Neuron (in vitro differentiated cells): ENCODE data around the gene SLC43A1.
A peak's percentile ranks its signal among the peaks of the same experiment; 100 is the strongest.

Experiments used
- H2AFZ ChIP-seq: one replicate; pipeline ENCODE4 v1.6.1; 2013; ENCODE audit warnings: low read depth, mild to moderate bottlenecking, inconsistent platforms, low read length, moderate library complexity
- H3K27me3 ChIP-seq: one replicate; pipeline ENCODE4 v1.6.1; 2013; ENCODE audit warnings: low read length; ENCODE audit not compliant: insufficient read depth
- H3K36me3 ChIP-seq: one replicate; pipeline ENCODE4 v1.6.1; 2013; ENCODE audit warnings: low read length; ENCODE audit not compliant: insufficient read depth
- H3K4me1 ChIP-seq: one replicate; pipeline ENCODE4 v1.6.1; 2013; ENCODE audit warnings: low read length; ENCODE audit not compliant: insufficient read depth
- H3K4me3 ChIP-seq: 2 replicates; pipeline ENCODE4 v1.5.1; 2013; ENCODE audit warnings: mild to moderate bottlenecking, low read length, moderate library complexity
- H3K9me3 ChIP-seq: one replicate; pipeline ENCODE4 v1.6.1; 2013; ENCODE audit warnings: low read length

The SLC43A1 gene

DNA sequence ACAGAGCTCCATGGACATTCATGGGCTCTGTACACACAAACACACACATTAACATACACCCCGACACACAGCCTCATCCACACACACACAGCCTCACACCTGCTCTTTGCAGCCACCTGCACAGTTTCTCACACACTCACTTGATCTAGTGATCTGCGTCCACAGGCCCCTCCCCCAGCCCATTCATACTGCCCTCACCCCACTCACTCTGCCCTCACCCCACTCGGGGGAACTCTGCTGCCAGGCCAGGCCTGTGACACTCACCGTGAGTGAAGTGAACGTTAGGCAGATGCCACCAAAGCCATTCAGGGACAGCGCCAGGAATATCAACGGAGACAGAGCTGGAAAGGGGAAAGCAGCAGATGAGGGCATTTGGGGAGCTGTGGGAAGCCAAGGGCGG lies 15.0 kb downstream of the SLC43A1 start:
- no peaks in the 10 kb centered on the region for H3K9me3 ChIP-seq
- H3K4me1 ChIP-seq = peaks cover 11% of the 10 kb centered on the region
- H3K4me3 ChIP-seq = no peak overlapping the region
- no peaks in the 10 kb centered on the region for H3K27me3 ChIP-seq
- H2AFZ ChIP-seq = no peak overlapping the region
- H3K36me3 ChIP-seq = no peaks in the 10 kb centered on the region

DNA sequence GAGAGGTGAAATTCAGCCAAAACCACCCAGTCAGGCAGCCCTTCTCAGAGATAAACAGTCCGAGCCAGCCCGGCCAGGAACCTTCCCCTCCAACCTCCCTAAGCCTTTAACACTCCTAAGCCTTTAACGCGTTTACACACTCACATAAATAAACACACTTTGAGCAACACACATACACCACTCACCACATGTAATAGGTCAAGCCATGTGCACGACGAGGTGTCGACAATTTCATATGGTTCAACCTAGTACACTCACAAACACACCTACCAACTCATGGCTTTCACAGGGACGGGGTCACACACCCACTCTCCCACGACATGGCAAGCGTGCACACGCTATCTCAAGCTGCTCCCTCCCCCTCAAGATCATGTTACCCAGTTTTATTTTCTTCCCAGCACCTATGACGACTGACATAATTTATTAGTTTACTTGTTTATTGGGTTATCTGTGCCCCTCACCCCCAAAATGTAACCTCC lies 15.5 kb downstream of the SLC43A1 start:
- Histone ChIP-seq H3K27me3 (no peaks in the 10 kb centered on the region), H2AFZ (peak overlapping the region; percentile 41), H3K9me3 (no peaks in the 10 kb centered on the region), H3K36me3 (no peaks in the 10 kb centered on the region), H3K4me3 (peak overlapping the region; percentile 21), H3K4me1 (peaks cover 11% of the 10 kb centered on the region)

- H3K4me1 ChIP-seq = peaks cover 11% of the 10 kb centered on the region
- H3K27me3 ChIP-seq = no peaks in the 10 kb centered on the region
- H3K9me3 ChIP-seq = no peaks in the 10 kb centered on the region
- H3K4me3 ChIP-seq = peak overlapping the region; percentile 33
- H2AFZ ChIP-seq = peak overlapping the region; percentile 41
- H3K36me3 ChIP-seq = no peaks in the 10 kb centered on the region
Measured at GRCh38 chr11:57499413-57499982, 16.0 kb downstream of the SLC43A1 start.

GRCh38 chr11:57498540-57498939 lies 17.0 kb downstream of the SLC43A1 start:
- H3K9me3 ChIP-seq = no peaks in the 10 kb centered on the region
- no peak overlapping the region for H2AFZ ChIP-seq
- H3K4me1 ChIP-seq = peaks cover 11% of the 10 kb centered on the region
- H3K27me3 ChIP-seq = no peaks in the 10 kb centered on the region
- H3K4me3 ChIP-seq = no peak overlapping the region
- H3K36me3 ChIP-seq = no peaks in the 10 kb centered on the region

- Histone ChIP-seq H3K36me3 (no peaks in the 10 kb centered on the region), H3K4me3 (no peak overlapping the region), H2AFZ (no peak overlapping the region), H3K4me1 (peaks cover 11% of the 10 kb centered on the region), H3K9me3 (no peaks in the 10 kb centered on the region), H3K27me3 (no peaks in the 10 kb centered on the region)
Measured at GRCh38 chr11:57497303-57498247, 17.9 kb downstream of the SLC43A1 start.

DNA sequence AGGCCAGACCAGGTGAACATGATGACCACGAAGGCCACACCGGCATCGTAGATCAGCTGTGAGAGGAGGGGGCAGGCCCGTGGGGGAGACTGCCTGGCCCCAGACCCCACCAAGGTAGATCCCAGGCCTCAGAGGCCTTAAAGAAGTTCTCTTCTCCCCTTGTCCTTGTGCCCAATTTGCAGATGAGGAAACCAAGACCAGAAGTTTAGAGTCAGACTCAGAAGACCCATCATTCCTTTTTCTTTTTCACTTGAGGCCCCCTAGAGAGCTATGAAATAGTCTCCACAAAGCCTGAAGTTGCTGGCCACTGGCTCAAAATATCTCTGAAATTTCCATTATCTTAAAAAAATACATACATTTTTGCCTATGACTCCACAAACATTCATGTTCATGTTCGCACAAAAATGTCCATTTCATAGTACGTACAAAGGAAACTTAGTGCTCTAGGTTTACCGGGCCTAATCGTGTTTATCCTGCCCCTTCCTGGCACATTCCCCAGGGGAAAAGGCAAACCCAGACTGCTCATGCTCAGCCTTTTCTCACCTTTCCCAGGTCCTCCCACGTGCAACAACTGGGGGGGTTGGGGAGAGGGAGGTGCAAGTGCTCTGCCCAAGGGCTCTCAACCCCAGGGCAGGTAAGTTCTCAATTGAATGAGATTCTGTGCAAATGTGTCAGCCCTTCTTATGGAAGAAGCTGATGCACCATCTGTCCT lies 19.2 kb downstream of the SLC43A1 start:
- H3K27me3 ChIP-seq = no peaks in the 10 kb centered on the region
- no peak overlapping the region for H3K4me3 ChIP-seq
- no peaks in the 10 kb centered on the region for H3K9me3 ChIP-seq
- no peaks in the 10 kb centered on the region for H3K36me3 ChIP-seq
- H3K4me1 ChIP-seq = peaks cover 11% of the 10 kb centered on the region
- no peak overlapping the region for H2AFZ ChIP-seq

DNA sequence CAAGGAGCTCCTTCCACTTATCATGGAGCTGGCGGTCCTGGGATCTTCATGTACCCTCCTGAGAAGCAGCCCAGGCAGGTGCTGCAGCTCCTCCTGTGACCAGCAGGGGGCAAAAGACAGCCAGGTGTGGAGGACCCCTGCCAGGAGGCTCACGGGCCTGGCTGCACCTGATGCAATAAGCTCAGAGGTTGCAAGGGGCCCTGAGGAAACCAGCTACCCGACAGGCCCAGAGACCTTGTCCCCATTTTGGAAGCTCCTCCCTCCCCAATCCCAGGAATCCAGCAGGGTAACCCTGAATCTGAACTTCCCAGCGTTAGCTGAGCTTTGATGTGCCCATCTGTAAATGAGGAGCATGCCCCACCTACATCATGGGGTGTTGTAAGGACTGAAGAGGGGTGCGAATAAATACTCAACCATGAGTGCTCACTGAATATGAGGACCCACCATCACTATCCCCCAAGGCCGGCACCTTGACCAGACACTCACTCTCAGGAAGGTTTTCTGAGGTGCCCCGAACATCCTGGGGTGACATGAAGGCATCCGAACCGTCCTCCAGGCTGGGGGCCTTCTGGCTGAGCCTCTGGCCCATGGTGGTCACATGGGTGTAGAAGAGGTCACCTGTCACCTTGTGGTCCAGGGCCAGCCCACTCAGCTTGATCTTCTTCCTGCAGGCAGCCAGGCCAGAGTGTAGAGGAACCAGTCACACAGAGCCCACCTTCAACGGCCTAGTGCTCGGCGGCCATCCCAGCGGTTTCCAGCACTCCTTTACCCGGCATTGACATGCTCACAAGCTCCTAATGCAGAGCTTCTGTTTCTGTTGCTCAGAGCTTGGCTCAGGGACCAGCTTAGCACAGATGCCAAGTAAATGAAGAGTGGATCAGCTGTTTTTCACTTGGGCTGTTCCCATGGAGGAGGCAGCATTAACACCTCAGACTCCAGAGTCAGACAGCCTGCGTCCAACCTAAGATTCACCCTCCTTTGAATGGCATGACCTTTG lies 21.7 kb downstream of the SLC43A1 start:
- Histone ChIP-seq H3K4me3 (no peak overlapping the region), H3K9me3 (no peaks in the 10 kb centered on the region), H3K4me1 (peaks cover 1% of the 10 kb centered on the region), H2AFZ (no peak overlapping the region), H3K27me3 (no peaks in the 10 kb centered on the region), H3K36me3 (no peaks in the 10 kb centered on the region)

- Histone ChIP-seq H3K36me3 (no peaks in the 10 kb centered on the region), H3K9me3 (no peaks in the 10 kb centered on the region), H3K4me1 (peaks cover 6% of the 10 kb centered on the region), H2AFZ (no peak overlapping the region), H3K4me3 (no peak overlapping the region), H3K27me3 (no peaks in the 10 kb centered on the region)
Measured at GRCh38 chr11:57491371-57492061, 24.0 kb downstream of the SLC43A1 start.

DNA sequence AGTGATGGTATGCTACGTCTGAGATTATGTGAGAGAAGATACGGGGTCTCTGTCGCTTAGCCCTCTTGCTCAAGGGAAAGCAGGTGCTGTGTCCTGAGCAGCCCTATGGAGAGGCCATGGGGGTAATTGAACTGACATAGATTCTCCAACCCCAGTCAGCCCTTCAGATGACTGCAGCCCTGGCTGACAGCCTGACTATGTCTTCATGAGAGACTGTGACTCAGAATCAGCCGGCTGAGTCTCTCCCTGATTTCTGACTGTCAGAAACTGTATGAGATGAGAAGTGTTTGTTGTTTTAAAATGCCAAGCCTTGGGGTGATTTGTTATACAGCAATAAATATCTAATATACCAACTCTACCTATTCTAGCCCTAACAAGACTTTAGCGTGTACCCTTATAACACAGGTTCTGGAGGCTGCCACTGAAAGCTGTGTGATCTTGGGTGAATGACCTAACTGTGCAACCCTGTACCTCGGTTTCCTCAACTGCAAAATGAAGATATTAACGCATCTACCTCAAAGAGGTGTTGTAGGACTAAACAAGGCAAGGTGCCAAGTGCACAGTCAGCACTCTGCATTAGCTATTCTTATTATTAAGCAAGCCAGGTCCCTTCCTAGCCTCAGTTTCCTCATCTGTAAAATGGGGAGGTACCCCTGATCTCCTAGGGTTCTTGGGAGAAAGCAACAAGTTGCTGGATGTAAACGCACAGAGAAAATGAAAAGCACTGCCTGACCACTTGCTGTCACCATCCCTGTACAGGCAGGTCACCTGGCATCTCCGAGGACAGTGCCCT lies 24.9 kb downstream of the SLC43A1 start:
- Histone ChIP-seq H3K27me3 (no peaks in the 10 kb centered on the region), H3K9me3 (no peaks in the 10 kb centered on the region), H2AFZ (no peak overlapping the region), H3K4me1 (peaks cover 6% of the 10 kb centered on the region), H3K4me3 (no peak overlapping the region), H3K36me3 (no peaks in the 10 kb centered on the region)

DNA sequence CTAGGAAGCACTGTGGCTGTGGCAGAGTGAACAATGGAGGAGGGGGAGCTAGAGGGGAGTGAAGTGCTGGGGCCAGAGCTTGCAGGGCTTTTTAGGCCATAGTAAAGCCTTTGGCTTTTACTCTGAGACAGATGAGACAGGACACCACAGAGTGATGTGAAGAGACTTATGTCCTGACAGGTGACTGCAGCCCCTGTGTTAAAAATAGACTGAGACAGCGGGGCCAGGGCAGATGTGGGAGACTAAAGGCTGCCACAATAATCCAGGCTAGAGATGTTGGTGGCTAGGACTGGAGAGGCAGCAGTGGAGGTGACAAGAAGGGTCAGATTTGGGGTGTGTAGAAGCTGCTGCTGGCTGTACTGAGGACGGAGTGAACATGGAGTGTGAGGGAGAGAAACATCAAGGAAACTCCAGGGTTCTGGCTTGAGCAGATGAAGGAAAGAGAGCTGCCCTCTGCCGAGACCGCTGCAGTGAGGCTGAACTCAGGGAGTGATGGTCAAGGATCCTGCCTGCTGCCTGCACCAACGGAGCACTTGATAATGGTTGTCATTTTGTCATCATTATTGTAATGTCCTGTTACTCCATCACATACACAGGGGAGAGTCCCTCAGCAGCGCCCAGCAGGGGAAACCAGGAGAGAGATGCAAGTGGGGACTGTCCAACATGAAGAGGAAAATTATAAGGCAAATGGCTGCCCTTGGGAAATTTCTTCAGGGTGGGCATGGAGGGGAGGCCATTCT lies 27.4 kb downstream of the SLC43A1 start:
- H3K4me1 ChIP-seq = peaks cover 12% of the 10 kb centered on the region

More for the DNA sequence above, 27.4 kb downstream of the SLC43A1 start:
- Histone ChIP-seq H3K9me3 (no peaks in the 10 kb centered on the region), H3K27me3 (no peaks in the 10 kb centered on the region), H3K4me3 (no peak overlapping the region), H3K36me3 (no peaks in the 10 kb centered on the region), H2AFZ (no peak overlapping the region)
